ENCODE results near the gene SFTPA1.

GRCh38 chr10:79582096-79582495, 28.6 kb upstream of the SFTPA1 start:
- TF ChIP-seq, protein P1, sequence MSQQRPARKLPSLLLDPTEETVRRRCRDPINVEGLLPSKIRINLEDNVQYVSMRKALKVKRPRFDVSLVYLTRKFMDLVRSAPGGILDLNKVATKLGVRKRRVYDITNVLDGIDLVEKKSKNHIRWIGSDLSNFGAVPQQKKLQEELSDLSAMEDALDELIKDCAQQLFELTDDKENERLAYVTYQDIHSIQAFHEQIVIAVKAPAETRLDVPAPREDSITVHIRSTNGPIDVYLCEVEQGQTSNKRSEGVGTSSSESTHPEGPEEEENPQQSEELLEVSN (IDR thresholded peaks at IDR 0.05; ENCODE audit: borderline replicate concordance, low read depth): no peak
- no peak for TF ChIP-seq KDM1A (IDR thresholded peaks at IDR 0.05; ENCODE audit: low read depth)
- TF ChIP-seq POLR2A (IDR thresholded peaks at IDR 0.05; ENCODE audit: low read length): no peak
- no peak for TF ChIP-seq USF2 (IDR thresholded peaks at IDR 0.05)
- no peak for TF ChIP-seq EHF (CRISPR knock-in tag; IDR thresholded peaks at IDR 0.05)
- no peak for TF ChIP-seq RAD21 (conservative IDR thresholded peaks at IDR 0.05 in 1 of 2, IDR thresholded peaks at IDR 0.05 in 1 of 2)
- TF ChIP-seq CTCF (IDR thresholded peaks at IDR 0.05): no peak
- no peak for TF ChIP-seq RARB (CRISPR knock-in tag; IDR thresholded peaks at IDR 0.05)
- TF ChIP-seq CEBPB (IDR thresholded peaks at IDR 0.05): no peak
- TF ChIP-seq KDM5A (IDR thresholded peaks at IDR 0.05): no peak
- TF ChIP-seq ESRRA (IDR thresholded peaks at IDR 0.05; ENCODE audit: borderline replicate concordance, low read length): no peak
- no peak for TF ChIP-seq SMC3 (IDR thresholded peaks at IDR 0.05)
- no peak for TF ChIP-seq CHD2 (IDR thresholded peaks at IDR 0.05; ENCODE audit: low read length, partially characterized antibody)
- TF ChIP-seq ZNF302 (CRISPR knock-in tag; IDR thresholded peaks at IDR 0.05): no peak

All from A549 (cell line).